HG03045 (cell line): Measurements from ENCODE around the gene ELMO1.
"Not testable (repeated sequence)": the region's sequence is repeated elsewhere in the genome, so short reads cannot be mapped to it uniquely, and the experiment has no call there.

Experiments used
- ATAC-seq: cut with Tn5 transposase; IDR thresholded peaks from one replicate; pipeline ENCODE4 v1.9.1; 2021; ENCODE audit warnings: mild to moderate bottlenecking, moderate library complexity; ENCODE audit not compliant: unreplicated experiment

The ELMO1 gene

GRCh38 chr7:36999626-37000485 lies 448.8 kb downstream of the ELMO1 start:
- ATAC-seq, result no peak

GRCh38 chr7:36995776-36996175 lies 452.9 kb downstream of the ELMO1 start:
- ATAC-seq, result no peak

- no peak for ATAC-seq
Observed at GRCh38 chr7:36994456-36995112, 454.1 kb downstream of the ELMO1 start.

- ATAC-seq, result no peak
Observed at GRCh38 chr7:36986948-36987724, 461.5 kb downstream of the ELMO1 start.

GRCh38 chr7:36986511-36986933 lies 462.1 kb downstream of the ELMO1 start:
- ATAC-seq, result no peak

GRCh38 chr7:36985866-36986400 lies 462.7 kb downstream of the ELMO1 start:
- ATAC-seq, result no peak

- no peak for ATAC-seq
Observed at GRCh38 chr7:36985316-36985715, 463.3 kb downstream of the ELMO1 start.

GRCh38 chr7:36984710-36985312 lies 463.9 kb downstream of the ELMO1 start:
- no peak for ATAC-seq

GRCh38 chr7:36984041-36984521 lies 464.6 kb downstream of the ELMO1 start:
- no peak for ATAC-seq

GRCh38 chr7:36982766-36983165 lies 465.9 kb downstream of the ELMO1 start:
- no peak for ATAC-seq

- ATAC-seq, result no peak
Observed at GRCh38 chr7:36979810-36980248, 468.8 kb downstream of the ELMO1 start.

- no peak for ATAC-seq
Observed at GRCh38 chr7:36978461-36978860, 470.2 kb downstream of the ELMO1 start.

- no peak for ATAC-seq
Observed at GRCh38 chr7:36977878-36978277, 470.8 kb downstream of the ELMO1 start.

GRCh38 chr7:36973534-36973933 lies 475.1 kb downstream of the ELMO1 start:
- ATAC-seq, result not testable (repeated sequence)

GRCh38 chr7:36972140-36972518 lies 476.5 kb downstream of the ELMO1 start:
- no peak for ATAC-seq

GRCh38 chr7:36971515-36972139 lies 477.0 kb downstream of the ELMO1 start:
- ATAC-seq, result no peak

- ATAC-seq, result no peak
Observed at GRCh38 chr7:36970551-36971514, 477.8 kb downstream of the ELMO1 start.

- no peak for ATAC-seq
Observed at GRCh38 chr7:36969376-36969775, 479.3 kb downstream of the ELMO1 start.

- no peak for ATAC-seq
Observed at GRCh38 chr7:36967387-36967786, 481.3 kb downstream of the ELMO1 start.
